Heart right ventricle (tissue), 16 donors: Measurements from ENCODE around the gene MTREX. TPM values are rescaled to one million over a fixed set of nuclear protein-coding genes. Genes with fewer than 3 reads are reported as not detected.

ENCODE experiments used
- ATAC-seq, 8 donors: fragments of 200-7000 bp; cut with Tn5 transposase; one replicate each; pipeline ENCODE4 v1.9.1; 2020; ENCODE audit warnings: mild to moderate bottlenecking in 8 of 8, moderate library complexity in 8 of 8, moderate number of reproducible peaks in 1 of 8
- DNase-seq, 2 donors: peaks; one replicate each; pipeline ENCODE4 v3.0.0-alpha.2; 2020
- H3K27ac ChIP-seq, 10 donors: fragments of 200-600 bp; sonication (generic) in 2 of 10; one replicate each; pipeline versions ENCODE4 v1.5.0 to v1.8.0; 2020 to 2022; ENCODE audit warnings: mild to moderate bottlenecking in 3 of 10
- H3K27me3 ChIP-seq, 7 donors: fragments of 200-600 bp; one replicate each; pipeline ENCODE4 v1.8.0; 2021 to 2022; ENCODE audit warnings: mild to moderate bottlenecking in 2 of 7
- H3K36me3 ChIP-seq, 9 donors: fragments of 200-600 bp; sonication (generic) in 1 of 9; one replicate each; pipeline versions ENCODE4 v1.5.0 to v1.8.0; 2020 to 2022; ENCODE audit warnings: mild to moderate bottlenecking in 2 of 9
- H3K4me1 ChIP-seq, 9 donors: fragments of 200-600 bp; sonication (generic) in 1 of 9; one replicate each; pipeline versions ENCODE4 v1.5.0 to v1.8.0; 2020 to 2022; ENCODE audit warnings: mild to moderate bottlenecking in 4 of 9
- H3K4me3 ChIP-seq, 10 donors: fragments of 200-600 bp; sonication (generic) in 2 of 10; one replicate each; pipeline versions ENCODE4 v1.5.0 to v1.8.0; 2020 to 2022; ENCODE audit warnings: mild to moderate bottlenecking in 7 of 10, moderate library complexity in 2 of 10
- H3K9me3 ChIP-seq, 11 donors: fragments of 200-600 bp in 10 of 11; sonication (generic) in 2 of 11; one replicate each; pipeline versions ENCODE4 v1.5.0 to v1.8.0; 2013 to 2022; ENCODE audit warnings: mild to moderate bottlenecking in 2 of 11, control low read depth in 1 of 11, moderate library complexity in 1 of 11
- CTCF ChIP-seq, 9 donors: fragments of 200-600 bp; sonication (generic) in 2 of 9; IDR thresholded peaks; one replicate each; pipeline versions ENCODE4 v1.5.0 to v1.8.0; 2021 to 2022; ENCODE audit warnings: antibody characterized with exemption in 9 of 9, mild to moderate bottlenecking in 5 of 9, moderate library complexity in 1 of 9
- WGBS, 2 donors: extraction: QIAGEN DNeasy Blood & Tissue Kit; methylation state at CpG; one replicate each; pipeline ENCODE4 v1.1.7; 2013; ENCODE audit warnings: inconsistent platforms in 1 of 2; 5-methylcytosine and 5-hydroxymethylcytosine counted together
- intact Hi-C, 10 donors: fragments of 100-400 bp; cut with DNase I; formaldehyde crosslinking; loops; one replicate each; pipeline versions ENCODE4 v1.11.1 to v1.14.2; 2022
- polyA plus RNA-seq, 2 donors: library from polyadenylated mRNA; stranded (reverse); fragments of 200-250 nt; gene quantifications; one replicate each; pipeline ENCODE4 v1.2.3, GENCODE V29; 2013
- total RNA-seq, 10 donors: library from RNA; stranded (reverse); fragmentation: NEBNext Ultra II Directional in 3 of 10; extraction: Animal tissue kit (Norgen Biotek cat#: 25700) in 3 of 10; gene quantifications; one replicate each; pipeline versions ENCODE4 v1.2.1 to v1.2.4, GENCODE V29; 2021 to 2023
- donor health status: Arrhythmogenic right ventricular cardiomyopathy.
- donor health status: ischemic (EF 13 %, LVEDD 7.1; RV severe dilation, severe dysfunction).
- donor health status: healthy with polysubstance abuse.
- donor health status: DM: no; HTN: yes; CAD: no.
- donor health status: DM: no; HTN: no; CAD: no.
- donor health status: ischemic (EF 25% LVEDD 6.9; RV normal size, moderate dysfunction).
- donor health status: ischemic (EF 25% LVEDD 5.7; RV mildly dilated, moderate dysfunction).
- donor health status: healthy.
- donor health status: DM: yes; HTN: yes; CAD: no.
- donor health status: Ischemic cardiomyopathy.
- donor health status: ischemic (EF 35%, LVEDD 5.7; RV mildly dilated, moderate dysfunction).
- donor health status: nonischemic (EF 11% LVEDD 7.7; RV severe dilation, severe dysfunction).
- donor health status: DM: yes; HTN: yes; CAD: no.
- donor health status: PGD.
- donor health status: ischemic (EF 29% LVEDD 5.4; RV normal size, mild dysfunction).
- donor health status: nonischemic (EF 23%, LVEDD 6.1; RV moderate dilation, normal function).

MTREX gene
- total and polyA plus RNA-seq, 12 donors = 17.9 to 69.9 (median 62.1) TPM

- Histone ChIP-seq H3K27ac (peak overlapping the region in 5 of 10 donors; percentile 2 to 59 (median 39)), H3K27me3 (no peaks in the 10 kb centered on the region), H3K36me3 (peaks cover 0 to 24% (median 0%) of the 10 kb centered on the region in 9 donors), H3K4me3 (no peak overlapping the region), H3K9me3 (no peaks in the 10 kb centered on the region), H3K4me1 (peaks cover 3 to 82% (median 53%) of the 10 kb centered on the region in 9 donors)
- no peak for TF ChIP-seq CTCF (IDR thresholded peaks at IDR 0.05)
- DNase-seq = no peak
- intact Hi-C loops = no loop called here
- WGBS, 2 donors = 47 to 53% methylated on average over 4 of the region's 4 CpGs
- ATAC-seq = peak in 1 of 8 donors; percentile 13
Observed at GRCh38 chr5:55450050-55450765, 142.4 kb downstream of the MTREX start.

GRCh38 chr5:55451976-55452375, 144.2 kb downstream of the MTREX start:
- DNase-seq (no peak), ATAC-seq (no peak)
- Histone ChIP-seq H3K36me3 (peaks cover 0 to 28% (median 0%) of the 10 kb centered on the region in 9 donors), H3K27me3 (no peaks in the 10 kb centered on the region), H3K27ac (no peak overlapping the region), H3K4me1 (peaks cover 3 to 75% (median 46%) of the 10 kb centered on the region in 9 donors), H3K4me3 (no peak overlapping the region), H3K9me3 (no peaks in the 10 kb centered on the region)
- TF ChIP-seq CTCF (IDR thresholded peaks at IDR 0.05) = no peak
- whole genome bisulfite sequencing, 2 donors = 96 to 98% methylated on average over 2 of the region's 2 CpGs
- intact Hi-C loops = no loop called here

GRCh38 chr5:55453211-55453610, 145.4 kb downstream of the MTREX start:
- Histone ChIP-seq H3K36me3 (peaks cover 0 to 32% (median 0%) of the 10 kb centered on the region in 9 donors), H3K27me3 (no peaks in the 10 kb centered on the region), H3K9me3 (no peaks in the 10 kb centered on the region), H3K4me3 (no peak overlapping the region), H3K27ac (no peak overlapping the region), H3K4me1 (peaks cover 3 to 65% (median 34%) of the 10 kb centered on the region in 9 donors)
- 44 to 47% methylated on average over 1 of the region's 1 CpG for WGBS, 2 donors
- intact Hi-C loops = no loop called here
- no peak for ATAC-seq
- no peak for TF ChIP-seq CTCF (IDR thresholded peaks at IDR 0.05)
- no peak for DNase-seq

- peak overlapping the region in 2 of 10 donors; percentile 8 to 24 for H3K27ac ChIP-seq
- ATAC-seq (peak in 4 of 8 donors; percentile 21 to 37 (median 26)), DNase-seq (no peak)
- H3K4me3 ChIP-seq = no peak overlapping the region
- H3K36me3 ChIP-seq = peaks cover 0 to 37% (median 0%) of the 10 kb centered on the region in 9 donors
- H3K4me1 ChIP-seq = peaks cover 3 to 59% (median 32%) of the 10 kb centered on the region in 9 donors
- WGBS, 2 donors = 49 to 54% methylated on average over 2 of the region's 2 CpGs
- H3K9me3 ChIP-seq = no peaks in the 10 kb centered on the region
- no peaks in the 10 kb centered on the region for H3K27me3 ChIP-seq
- intact Hi-C loops = no loop called here
- no peak for TF ChIP-seq CTCF (IDR thresholded peaks at IDR 0.05)
Observed at GRCh38 chr5:55454282-55454681, 146.5 kb downstream of the MTREX start.
